Fibroblast of skin of abdomen (primary cell): Measurements from ENCODE around the gene HIC1. TPM values are rescaled to one million over a fixed set of nuclear protein-coding genes. Genes with fewer than 3 reads are reported as not detected.
"Not testable (repeated sequence)": the region's sequence is repeated elsewhere in the genome, so short reads cannot be mapped to it uniquely, and the experiment has no call there.

Experiments used
- DNase-seq: peaks from one replicate; pipeline ENCODE4 v3.0.0-alpha.2; 2013
- polyA plus RNA-seq, 2 experiments: library from polyadenylated mRNA; unstranded; fragments of 120-200 nt; gene quantifications; one replicate each; pipeline ENCODE4 v1.2.1, GENCODE V29; 2013; ENCODE audit not compliant: insufficient read length in 2 of 2

HIC1 gene, protein sequence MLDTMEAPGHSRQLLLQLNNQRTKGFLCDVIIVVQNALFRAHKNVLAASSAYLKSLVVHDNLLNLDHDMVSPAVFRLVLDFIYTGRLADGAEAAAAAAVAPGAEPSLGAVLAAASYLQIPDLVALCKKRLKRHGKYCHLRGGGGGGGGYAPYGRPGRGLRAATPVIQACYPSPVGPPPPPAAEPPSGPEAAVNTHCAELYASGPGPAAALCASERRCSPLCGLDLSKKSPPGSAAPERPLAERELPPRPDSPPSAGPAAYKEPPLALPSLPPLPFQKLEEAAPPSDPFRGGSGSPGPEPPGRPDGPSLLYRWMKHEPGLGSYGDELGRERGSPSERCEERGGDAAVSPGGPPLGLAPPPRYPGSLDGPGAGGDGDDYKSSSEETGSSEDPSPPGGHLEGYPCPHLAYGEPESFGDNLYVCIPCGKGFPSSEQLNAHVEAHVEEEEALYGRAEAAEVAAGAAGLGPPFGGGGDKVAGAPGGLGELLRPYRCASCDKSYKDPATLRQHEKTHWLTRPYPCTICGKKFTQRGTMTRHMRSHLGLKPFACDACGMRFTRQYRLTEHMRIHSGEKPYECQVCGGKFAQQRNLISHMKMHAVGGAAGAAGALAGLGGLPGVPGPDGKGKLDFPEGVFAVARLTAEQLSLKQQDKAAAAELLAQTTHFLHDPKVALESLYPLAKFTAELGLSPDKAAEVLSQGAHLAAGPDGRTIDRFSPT
- 47.5 TPM for polyA plus RNA-seq (2013, experiment 1 of 2; ENCODE audit: insufficient read length)
- polyA plus RNA-seq (2013, experiment 2 of 2; ENCODE audit: insufficient read length), result 57.0 TPM

DNA sequence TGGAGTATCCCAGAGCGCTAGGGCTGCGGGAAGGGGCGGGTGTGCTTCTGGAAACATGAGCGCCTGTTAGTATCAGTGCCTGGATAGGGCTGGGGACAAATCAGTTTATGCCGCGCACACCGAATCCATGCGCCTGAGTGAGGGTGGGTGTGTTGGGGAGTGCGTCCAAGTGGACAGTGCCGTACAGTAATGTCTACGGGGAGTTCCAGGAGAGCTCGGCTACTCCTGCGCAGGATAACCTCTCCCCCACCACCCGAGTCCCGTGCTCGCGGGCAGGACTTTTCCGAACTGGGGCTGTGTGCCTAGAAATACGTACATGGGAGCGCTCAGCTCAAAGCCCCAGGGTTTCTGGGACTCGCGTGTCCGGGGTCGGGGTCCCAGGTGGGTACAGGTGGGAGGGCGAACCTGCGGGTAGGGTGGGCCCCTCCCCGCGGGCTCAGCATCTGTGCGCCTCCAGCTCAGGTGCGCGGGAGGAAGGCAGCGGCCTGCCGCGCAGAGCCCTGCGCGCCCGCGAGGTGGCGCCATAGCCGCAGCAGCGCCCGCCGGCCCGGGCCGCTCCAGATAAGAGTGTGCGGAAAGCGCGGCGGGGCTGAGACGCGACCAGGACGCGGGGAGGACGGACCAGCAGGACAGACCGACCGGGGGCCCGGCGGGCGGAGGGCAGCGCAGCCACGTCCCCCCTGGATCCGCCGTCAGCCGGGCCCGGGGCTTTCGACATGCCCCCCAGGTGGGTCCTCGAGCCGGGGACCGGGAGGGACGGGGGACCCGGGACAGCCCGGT, at the start of gene HIC1:
Gene HIC1 (plus strand): TSS at position 592 of the 780 bp plus-strand sequence. CDS start 1,588 bp downstream, outside the sequence.
- DNase-seq, result peak; percentile 81

DNA sequence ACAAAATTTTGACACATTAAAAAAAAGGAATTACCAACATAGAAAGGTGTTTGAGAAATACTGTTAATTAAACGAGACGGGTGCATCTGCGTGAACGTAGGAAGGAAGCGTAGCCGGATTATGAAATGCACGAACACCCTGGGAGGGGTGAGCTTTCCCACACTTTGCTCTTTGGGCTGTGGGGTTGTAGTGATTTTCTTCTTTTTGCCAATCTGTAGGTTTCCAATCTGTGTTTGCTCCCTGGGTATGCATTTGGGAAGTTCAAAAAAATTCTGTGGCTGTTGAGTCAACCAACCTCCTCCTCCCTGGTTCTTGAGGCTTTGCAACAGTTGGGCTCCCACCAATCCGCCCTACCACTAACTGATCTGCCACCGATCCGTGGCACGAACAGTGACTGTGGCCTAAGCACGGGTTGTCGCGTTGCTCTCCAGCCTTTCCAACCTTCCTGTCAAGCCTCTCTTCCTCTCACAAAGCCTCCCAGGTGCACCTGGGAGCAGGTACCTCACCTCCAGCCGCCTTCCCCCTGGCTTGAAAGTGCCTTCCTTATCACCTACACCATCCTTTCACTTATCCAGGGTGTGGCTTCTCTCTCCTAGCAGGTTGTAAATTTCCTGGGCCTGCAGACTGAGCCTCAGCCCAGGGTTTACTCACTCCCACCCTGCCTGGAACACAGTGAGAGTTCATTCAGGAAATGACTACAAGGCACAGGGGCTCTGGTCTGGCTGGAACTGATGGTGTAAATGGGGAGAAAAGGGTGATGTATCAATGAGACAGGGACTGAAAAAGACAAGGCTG, 46.4 kb upstream of the HIC1 start:
- DNase-seq, result no peak

DNA sequence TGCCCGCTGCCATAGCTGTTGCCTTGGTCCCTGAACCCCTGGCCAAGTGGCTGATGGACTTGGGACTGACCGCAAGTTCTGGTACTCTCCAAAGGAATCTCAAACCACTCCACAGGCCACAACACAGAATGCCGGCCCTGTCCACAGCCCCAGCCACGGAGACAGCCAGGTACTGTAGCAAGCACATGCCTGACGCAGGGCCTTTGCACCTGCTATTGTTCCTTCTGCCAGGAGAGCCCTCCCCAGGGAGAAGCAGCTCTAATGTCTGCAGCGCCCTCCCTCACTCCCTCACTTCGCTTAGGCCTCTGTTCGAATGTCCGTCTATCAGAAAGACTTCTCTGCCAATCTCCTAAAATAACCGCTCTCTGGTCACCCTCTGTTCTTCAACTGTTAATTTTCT, 45.2 kb upstream of the HIC1 start:
- no peak for DNase-seq

DNA sequence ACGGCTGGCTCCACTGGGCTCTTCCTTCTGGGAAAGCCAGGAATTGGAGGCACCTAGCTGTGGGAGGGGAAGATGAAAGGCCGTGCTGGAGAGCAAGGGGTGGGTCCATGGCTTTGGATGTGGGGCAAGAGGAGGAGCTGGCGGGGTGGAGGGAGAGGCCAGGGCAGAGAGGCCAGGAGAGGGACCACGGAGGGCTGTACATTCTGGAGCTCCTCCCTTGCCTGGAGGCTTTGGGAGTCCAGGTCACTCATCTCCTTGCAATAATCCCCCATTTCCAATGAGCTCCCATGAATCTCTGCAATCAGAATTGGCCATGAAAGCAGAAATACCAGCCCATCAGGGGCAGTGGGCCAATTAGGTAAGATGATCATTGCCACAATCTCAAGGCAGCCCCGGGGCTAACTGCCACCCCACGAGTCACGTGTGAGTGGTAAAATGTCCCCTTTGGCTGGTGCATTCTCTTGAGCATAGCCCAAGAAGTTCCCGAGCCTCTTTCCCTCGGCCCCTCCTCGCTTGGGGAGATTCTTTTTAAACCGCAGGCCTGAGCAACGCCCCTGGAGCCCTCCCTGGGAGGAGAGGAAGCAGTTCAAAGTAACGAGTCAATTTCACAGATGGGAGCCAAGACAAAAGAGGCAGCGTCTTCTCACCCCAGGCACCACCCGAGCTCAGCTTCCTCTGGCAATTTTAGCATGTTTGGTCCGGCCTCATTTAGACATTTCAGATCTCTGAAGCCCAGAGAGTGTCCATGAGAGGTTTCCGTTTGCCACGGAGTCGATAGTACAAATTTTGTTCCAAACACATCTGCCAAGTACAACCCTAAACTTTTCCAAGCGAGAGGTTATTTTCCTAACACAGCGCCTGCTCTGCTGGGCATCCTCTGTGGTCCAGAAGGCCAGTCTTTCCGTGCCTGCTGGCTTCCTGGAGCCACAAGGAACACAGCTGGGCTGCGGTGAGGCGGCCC, 43.2 kb upstream of the HIC1 start:
- DNase-seq, result peak; percentile 61

DNA sequence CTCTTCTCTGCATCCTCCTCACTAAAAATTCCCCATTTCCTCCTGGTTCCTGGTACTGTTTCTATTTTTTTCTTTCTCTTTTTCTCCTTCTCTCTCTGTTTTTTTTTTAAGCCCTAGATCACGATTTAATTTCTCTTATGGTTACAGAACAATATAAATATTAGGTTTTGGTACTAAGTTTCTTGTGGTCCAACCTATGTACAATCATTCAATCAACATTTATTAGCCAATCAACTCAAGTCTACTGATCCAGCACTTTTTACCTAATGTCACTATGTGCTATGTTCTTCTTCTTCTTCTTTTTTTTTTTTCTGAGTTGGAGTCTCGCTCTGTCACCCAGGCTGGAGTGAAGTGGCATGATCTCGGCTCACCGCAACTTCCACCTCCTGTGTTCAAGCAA, 42.4 kb upstream of the HIC1 start:
- DNase-seq, result no peak

DNA sequence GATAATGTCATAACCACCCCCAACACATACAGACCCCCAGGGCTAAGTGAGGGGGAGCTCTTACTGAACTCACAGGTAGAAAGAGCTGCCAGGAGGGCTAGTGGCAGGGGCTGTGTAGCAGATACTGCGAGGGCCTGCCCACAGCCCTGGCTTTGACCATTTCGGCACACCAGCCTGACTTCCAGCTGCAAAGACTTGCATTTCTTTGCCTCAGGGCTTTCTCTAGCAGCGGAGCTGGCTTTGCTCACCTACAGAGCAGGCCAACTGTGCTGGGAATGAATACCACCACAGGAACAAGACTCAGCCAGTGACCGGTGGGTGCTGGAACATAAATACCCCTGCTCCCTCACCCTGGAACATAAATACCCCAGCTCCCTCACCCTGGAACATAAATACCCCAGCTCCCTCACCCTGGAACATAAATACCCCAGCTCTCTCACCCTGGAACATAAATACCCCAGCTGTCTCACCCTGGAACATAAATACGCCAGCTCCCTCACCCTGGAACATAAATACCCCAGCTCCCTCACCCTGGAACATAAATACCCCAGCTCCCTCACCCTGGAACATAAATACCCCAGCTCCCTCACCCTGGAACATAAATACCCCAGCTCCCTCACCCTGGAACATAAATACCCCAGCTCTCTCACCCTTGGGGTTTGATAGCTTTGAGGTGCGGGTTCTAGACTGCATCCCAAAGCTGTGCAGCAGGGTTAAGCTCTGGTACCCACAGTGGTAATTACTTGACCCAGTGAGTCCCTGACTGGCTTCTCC, 41.5 kb upstream of the HIC1 start:
- DNase-seq, result not testable (repeated sequence)

DNA sequence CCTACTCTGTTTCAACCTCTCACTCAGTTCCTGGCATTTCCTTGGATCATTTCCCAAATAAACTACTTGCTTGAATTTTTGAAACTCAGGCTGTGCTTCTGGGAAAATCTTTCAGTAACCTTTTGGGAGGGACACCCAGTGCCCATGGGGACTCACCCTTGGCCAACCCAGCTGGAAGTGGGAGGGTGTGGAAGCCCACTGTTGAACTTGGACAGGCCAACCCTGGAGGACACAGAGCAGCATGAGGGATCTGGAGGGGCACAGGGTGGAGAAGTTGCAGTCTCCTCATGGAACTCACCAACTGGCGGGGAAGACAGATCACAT, 40.9 kb upstream of the HIC1 start:
- DNase-seq, result no peak

DNA sequence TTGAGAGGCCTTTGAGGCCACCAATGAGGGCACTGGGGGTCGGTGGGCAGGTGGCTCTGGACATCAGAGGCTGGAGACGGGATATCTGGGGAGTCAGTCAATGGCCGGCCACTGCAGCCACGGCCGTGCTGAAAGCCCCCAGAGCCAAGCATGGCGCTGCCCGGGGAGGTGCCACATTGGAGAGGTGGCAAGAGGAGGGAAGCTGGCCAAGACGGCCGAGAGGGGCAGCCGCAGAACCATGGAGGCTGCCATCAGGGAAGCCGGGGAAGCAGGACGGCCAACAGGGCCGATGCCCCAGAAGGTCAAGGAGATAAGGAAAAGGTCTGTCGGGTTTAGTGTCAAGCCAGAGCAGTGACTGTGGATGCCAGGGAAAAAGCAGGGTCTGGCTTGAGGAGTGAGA, 39.6 kb upstream of the HIC1 start:
- no peak for DNase-seq

DNA sequence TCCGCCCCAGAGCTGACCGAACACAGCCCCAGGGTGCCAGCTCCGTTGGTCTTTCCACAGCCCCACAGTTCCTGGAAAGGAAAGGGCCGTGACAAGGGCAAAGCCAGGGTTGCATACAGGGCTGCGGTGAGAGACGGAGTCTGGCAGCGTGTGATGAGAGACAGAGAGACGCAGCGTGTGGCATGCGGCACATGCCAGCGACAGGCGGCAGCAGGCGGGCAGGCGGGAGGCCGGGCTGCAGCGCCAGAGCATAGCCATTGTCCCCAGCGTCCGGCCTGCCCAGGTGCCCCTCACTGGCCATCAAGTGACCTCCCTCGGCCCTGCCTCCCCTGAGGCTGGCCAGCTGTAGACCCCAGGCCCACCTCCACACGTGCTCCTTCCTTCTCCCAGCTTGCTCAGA, 38.4 kb upstream of the HIC1 start:
- DNase-seq, result no peak

DNA sequence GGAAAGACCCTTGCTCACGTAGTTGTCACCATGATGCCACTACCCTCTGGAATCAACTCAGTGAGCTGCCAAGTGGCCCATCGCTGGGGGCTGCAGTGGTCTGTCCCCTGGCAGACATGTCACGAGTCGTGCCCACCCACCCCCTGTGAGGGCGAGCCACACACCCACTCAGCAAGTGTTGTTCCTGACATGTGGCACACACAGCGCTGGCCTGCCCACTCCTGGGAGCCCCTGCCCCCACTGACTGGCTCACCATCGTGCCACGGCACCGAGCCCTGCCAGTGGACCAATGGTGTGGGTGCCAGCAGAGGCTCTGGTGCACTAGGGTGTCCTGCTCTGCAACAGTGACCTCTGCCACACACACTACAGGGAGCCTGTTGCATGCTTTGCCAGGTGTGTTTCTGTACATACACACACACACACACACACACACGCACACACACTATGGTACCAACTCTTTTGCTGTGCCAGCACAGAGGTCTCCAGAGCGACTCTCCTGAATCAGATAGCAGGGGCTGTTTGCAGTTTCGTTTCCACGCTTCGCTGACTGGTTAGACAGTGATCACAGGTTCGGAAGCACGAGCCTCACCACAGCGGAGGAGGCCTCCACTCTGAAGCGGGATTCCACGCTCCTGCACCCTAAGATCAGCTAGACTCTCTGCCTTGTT, 37.5 kb upstream of the HIC1 start:
- DNase-seq, result no peak

DNA sequence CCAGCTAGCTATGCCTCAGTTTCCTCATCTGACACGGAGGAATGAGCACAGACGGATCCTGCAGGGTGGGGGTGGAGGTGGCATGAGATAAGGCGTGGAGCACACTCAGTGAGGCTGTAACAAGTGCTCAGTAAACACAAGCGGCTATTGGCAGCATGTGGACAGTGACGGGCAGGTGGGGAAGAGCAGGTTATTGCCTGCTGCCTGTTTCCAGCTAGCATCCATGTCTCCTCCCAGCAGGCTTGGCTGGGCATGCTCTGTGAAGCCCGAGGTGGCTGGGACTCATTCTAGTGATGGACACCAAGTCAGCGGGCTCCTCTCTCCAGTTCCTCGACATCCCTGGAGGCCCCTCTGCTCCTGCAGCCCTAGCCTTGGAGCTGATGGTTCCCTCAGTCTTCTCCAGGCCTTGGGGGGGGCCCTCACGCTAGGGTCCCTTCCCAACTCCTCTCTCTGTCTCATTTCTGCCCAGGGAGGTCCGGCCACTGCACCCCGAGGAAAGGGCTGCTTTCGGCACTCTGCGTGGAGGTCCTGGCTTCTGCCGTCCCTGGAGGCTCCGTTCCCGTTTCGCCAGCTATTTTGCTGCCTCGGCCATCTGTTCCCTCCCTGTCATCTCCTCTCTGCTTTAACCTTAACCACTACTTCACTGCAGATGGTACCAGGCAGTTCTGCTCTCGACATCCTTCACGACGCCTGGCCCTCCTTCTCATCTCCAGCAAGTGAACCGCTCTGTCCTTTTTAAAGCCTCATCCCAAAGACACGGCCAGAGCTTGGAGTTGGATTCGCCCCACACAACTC, 36.0 kb upstream of the HIC1 start:
- DNase-seq, result no peak

DNA sequence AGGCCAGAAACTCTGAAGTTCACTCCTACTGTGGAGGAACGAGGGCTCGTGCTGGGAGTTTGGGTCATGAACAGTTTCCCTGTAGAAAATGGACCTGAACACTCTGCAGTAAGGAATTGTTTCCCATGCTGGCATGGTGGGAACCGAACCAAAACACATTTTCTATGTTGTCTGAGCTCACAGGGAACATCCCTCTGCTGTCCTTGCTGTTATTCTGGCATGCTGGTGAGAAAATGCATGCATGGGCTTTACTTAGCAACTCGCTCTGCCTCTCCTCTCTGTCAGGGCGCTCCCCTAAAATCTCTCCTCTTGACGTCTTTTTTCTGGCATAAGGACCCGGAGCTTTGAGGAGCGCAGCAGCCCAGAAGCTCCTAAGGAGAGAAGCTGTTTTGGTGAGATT, 35.2 kb upstream of the HIC1 start:
- no peak for DNase-seq

DNA sequence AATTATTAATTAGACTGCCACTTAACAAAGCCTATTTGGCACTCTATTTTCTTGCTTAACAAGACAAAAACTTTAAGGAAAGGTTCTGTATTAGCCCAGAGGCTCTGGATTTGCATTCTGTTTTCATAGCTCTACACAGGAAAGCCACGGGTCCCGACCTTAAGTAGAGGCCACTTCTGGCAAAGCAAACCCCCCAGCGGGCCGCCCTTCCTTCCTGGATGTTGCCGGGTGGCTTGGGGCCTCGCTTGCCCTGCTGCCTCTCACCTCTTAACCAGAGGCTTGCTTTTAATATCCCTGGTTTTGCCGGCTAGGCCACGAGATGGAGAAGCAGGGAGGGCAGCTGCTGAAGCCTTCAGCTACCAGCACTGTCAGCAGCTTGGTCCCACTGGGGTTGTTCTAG, 34.2 kb upstream of the HIC1 start:
- no peak for DNase-seq

DNA sequence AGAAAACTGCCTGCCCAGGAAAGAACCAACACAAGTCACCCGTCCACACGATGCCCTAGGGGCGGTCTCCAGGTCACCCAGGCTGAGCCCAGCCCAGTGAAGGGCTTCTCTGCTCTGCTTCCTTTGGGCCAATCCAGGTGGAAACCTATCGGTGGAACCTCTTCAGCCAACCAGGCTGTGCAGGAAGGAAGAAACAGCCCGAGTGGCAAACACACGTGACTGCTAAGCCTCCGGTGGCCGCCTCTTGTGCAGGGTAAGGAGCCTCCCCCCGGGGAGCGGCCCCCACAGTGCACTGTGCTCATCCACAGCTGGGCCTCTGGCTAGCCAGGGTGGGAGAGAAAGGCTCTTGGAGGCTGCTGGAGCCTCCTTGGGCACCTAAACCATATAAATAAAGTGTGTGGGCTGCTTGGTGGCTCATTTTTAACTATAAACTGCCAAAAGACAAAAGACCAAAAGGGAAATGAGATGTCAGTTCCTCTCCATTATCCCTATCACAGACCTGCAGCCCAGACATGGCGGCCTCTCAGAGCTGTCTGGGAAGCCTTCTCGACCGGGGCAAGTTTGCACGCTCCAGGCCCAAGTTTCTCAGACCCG, 32.2 kb upstream of the HIC1 start:
- no peak for DNase-seq

DNA sequence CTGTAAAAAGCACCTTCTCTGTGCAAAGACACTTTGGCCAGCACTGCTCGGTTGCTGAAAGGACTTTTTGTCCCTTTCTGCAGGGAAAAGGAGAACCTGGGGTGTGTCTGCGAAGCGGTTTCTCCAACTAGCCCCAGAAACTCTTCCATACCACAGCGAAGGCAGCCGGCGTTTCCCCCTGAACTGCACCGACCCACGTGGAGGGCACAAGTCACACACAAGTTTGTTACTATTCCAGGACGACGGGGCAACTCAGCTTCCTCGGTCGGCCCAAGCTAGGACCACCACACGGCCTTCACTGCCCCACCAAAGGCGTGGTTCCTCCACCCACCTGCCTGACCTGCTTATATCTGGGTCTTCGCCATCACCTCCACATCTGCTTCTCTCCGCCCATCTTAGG, 31.6 kb upstream of the HIC1 start:
- DNase-seq, result no peak

DNA sequence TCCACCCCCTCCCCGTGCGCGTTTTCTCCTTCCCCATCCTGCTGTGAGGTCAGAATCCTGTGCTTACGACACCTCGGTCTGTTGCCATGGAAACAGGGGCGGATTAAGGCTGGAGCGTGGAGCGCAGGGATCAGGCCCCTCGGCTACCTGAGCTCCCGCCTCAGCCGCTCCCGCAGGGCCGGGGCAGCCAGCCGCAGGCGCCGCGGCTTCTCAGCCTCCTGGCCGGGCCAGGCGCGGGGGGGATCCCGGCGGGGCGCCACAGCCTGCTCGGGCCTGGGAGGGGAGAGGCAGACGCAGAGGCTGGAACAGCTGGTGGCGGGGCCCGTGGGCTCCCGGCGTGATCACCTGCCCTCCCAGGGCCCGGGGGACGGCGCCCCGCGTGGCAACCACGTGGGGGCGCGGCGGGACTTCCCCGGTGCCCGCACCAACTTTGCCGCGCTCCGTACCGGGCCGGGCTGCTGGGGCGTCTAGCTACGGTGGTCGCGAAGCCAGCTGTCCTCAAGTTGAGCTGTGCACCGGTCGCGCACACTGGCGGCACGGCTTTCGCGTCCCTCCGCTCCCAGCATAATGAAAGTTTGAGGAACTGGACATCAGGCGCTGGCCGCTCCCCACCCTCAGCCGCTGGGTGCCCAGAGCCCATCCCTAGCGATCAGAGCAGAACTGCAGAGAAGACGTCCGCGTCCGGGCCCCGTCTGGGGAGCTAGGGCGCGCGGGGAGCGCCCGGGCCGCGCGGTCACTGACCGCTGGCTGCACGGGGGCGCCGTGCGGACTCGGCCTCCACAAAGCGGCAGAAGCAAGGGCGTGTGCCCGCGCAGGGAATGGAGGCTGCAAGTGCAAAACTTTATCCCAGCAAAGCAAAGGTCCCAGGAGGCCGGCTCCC, 31.0 kb upstream of the HIC1 start:
- DNase-seq, result no peak

DNA sequence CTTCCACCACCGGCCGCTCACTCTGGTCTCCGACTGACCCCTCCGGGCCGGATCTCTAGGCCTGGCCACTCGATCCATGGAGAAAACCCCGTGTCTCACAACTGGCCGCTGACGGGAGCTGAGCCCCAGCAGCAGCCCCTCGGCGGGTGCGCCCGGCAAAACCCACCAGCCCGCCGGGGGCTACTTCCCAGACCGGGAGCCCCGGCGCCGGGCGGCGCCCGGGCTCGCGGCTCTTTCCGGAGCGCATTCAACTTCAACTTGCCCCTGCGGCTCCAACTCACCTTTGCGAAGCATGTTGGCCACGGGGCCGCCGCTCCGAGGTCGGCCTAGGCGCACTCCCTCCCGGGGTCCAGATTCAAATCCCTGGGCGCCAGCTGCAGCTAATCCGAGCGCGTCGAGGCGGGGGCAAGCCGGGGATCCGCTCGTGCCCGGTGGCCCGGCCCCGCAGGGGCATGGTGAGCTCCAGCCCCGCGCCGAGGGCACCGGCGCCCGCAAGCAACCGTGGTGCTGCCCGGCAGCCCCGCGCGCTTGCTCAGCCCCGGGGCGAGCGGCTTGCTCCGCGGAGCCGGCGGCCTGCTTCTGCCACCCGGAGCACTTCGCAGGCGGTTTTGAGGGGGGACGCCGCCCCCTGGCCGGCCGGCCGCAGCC, 30.2 kb upstream of the HIC1 start:
- no peak for DNase-seq
